ENCODE results near the gene PLA2G5. TPM values are rescaled to one million over a fixed set of nuclear protein-coding genes. Genes with fewer than 3 reads are reported as not detected.

The PLA2G5 gene
- total and polyA plus RNA-seq, 8 donors = 0.12 to 2.0 (median 0.59) TPM; not detected in 1

DNA sequence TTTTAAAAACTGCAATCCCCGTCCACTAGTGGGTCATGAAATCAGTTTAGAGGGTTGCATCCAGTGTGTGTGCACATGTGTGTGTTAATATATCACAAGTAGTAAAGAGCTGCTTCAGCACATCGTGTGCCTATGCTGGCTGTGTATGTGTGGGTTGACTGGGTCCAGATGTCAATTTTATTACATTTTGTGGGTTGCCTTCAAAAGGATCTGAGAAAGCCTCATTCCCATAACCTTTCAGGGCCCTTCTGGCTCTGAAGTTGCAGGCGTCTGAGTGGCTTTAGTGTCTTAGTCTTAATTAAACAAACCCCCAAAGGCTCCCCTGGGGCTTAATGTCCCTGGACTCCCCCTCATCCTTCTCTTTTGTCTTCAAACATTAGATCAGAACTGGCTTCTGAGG lies 29.5 kb downstream of the PLA2G5 start:
- 55 to 60% methylated on average over 3 of the region's 3 CpGs for WGBS, 2 donors

DNA sequence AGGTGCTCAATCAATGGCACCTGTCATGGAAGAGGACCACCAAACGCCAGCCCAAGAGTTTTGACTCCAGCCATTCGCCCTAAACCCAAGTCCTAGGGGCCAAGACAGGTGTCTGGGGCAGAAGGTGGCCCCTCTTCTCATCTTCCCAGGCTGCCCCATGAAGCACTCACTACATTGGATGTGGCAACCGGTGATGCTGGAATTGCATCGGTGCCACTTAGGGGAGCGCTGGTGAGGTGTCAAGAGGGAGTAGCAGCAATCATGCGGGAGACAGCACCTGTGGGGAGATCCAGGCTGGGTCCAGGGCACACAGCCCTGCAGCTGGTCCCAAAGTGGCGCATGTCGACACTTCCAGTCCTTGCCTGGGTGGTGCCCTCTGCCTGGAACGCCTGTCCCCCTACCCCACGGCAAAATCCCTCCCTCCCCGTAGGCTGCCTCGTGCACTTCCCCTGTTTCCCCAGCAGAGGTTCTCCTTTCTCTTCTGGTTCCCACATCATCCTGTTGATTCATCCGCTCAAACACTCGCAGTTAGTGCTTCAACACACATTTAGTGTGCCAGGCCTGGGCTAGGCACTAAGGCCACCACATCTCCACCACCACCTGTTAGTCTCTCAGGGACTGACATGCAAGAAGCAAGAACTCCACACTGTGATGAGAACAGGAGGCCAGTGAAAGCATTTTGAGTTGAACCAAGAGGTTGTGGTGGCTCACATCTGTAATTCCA lies 30.8 kb downstream of the PLA2G5 start:
- intact Hi-C loops (cut with DNase I) = no loop called here

More for the DNA sequence above, 29.5 kb downstream of the PLA2G5 start:
- Histone ChIP-seq H3K4me1 (no peaks in the 10 kb centered on the region), H3K36me3 (no peaks in the 10 kb centered on the region), H3K27ac (no peak overlapping the region), H3K4me3 (no peak overlapping the region), H3K9me3 (no peaks in the 10 kb centered on the region), H3K27me3 (no peaks in the 10 kb centered on the region)
- TF ChIP-seq, protein P1, sequence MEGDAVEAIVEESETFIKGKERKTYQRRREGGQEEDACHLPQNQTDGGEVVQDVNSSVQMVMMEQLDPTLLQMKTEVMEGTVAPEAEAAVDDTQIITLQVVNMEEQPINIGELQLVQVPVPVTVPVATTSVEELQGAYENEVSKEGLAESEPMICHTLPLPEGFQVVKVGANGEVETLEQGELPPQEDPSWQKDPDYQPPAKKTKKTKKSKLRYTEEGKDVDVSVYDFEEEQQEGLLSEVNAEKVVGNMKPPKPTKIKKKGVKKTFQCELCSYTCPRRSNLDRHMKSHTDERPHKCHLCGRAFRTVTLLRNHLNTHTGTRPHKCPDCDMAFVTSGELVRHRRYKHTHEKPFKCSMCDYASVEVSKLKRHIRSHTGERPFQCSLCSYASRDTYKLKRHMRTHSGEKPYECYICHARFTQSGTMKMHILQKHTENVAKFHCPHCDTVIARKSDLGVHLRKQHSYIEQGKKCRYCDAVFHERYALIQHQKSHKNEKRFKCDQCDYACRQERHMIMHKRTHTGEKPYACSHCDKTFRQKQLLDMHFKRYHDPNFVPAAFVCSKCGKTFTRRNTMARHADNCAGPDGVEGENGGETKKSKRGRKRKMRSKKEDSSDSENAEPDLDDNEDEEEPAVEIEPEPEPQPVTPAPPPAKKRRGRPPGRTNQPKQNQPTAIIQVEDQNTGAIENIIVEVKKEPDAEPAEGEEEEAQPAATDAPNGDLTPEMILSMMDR (IDR thresholded peaks at IDR 0.05) = no peak
- DNase-seq (no peak), FAIRE-seq (no peak), ATAC-seq (no peak)
- intact Hi-C loops (cut with DNase I) = no loop called here

DNA sequence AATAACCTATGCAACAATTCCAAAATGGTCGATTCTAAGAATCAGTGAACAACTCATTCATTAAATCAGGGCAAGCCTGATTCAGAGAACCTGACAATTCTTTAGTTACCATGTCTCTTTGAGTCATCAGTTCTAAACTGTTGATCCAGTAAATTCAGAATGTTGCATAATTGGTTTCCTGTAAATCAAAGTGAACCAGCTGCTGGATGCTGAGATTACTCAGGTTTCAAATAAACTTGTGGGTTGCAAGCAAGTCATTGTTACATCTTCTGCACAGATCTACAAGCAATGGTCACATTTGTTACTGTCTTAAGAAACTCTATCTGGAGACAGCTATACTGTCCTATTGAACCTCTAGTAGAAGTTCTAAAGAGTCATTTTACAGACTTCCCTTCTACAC lies 32.9 kb downstream of the PLA2G5 start:
- intact Hi-C loops (cut with DNase I) = no loop called here
- 54 to 64% methylated on average over 1 of the region's 1 CpG for WGBS, 2 donors
- TF ChIP-seq, protein P1 (IDR thresholded peaks at IDR 0.05) = no peak

More for the DNA sequence above, 30.8 kb downstream of the PLA2G5 start:
- no peaks in the 10 kb centered on the region for H3K36me3 ChIP-seq
- no peak for FAIRE-seq
- H3K4me1 ChIP-seq = no peaks in the 10 kb centered on the region
- TF ChIP-seq, protein P1 (IDR thresholded peaks at IDR 0.05) = peak; percentile 21 to 63 (median 48)
- 42 to 44% methylated on average over 14 of the region's 14 CpGs for WGBS, 2 donors
- no peaks in the 10 kb centered on the region for H3K27me3 ChIP-seq
- no peak overlapping the region for H3K27ac ChIP-seq
- peak in 2 of 6 donors; percentile 22 to 26 for DNase-seq
- H3K4me3 ChIP-seq = no peak overlapping the region
- peak in 3 of 4 donors; percentile 79 to 91 (median 88) for ATAC-seq
- H3K9me3 ChIP-seq = no peaks in the 10 kb centered on the region

DNA sequence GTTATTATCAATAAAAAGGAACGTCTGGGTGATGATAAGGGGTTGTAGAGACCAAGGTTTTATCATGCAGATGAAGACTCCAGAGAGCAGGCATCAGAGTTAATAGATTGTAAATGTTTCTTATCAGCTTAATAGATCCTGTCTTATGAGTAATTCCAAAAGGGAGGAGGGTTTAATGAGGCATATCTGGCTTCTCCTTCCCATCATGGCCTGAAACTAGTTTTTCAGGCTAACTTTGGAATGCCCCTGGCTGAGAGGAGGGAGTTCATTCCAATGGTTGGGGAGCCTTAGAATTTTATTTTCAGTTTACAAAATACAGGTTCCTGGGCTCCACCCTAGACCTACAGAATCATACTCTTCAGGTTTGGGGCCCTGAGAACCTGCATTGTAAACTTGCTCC lies 35.9 kb downstream of the PLA2G5 start:
- ATAC-seq (peak in 1 of 4 donors; percentile 13), FAIRE-seq (no peak), DNase-seq (no peak)
- Histone ChIP-seq H3K36me3 (no peaks in the 10 kb centered on the region), H3K27me3 (no peaks in the 10 kb centered on the region), H3K27ac (no peak overlapping the region), H3K4me1 (no peaks in the 10 kb centered on the region), H3K9me3 (no peaks in the 10 kb centered on the region), H3K4me3 (no peak overlapping the region)
- intact Hi-C loops (cut with DNase I) = no loop called here
- TF ChIP-seq, protein P1 (IDR thresholded peaks at IDR 0.05) = no peak
- 10 to 18% methylated on average over 1 of the region's 1 CpG for WGBS, 2 donors

More for the DNA sequence above, 32.9 kb downstream of the PLA2G5 start:
- DNase-seq = no peak
- Histone ChIP-seq H3K4me1 (no peaks in the 10 kb centered on the region), H3K4me3 (no peak overlapping the region), H3K27me3 (no peaks in the 10 kb centered on the region), H3K27ac (no peak overlapping the region), H3K9me3 (no peaks in the 10 kb centered on the region), H3K36me3 (no peaks in the 10 kb centered on the region)
- FAIRE-seq = no peak
- ATAC-seq = no peak

DNA sequence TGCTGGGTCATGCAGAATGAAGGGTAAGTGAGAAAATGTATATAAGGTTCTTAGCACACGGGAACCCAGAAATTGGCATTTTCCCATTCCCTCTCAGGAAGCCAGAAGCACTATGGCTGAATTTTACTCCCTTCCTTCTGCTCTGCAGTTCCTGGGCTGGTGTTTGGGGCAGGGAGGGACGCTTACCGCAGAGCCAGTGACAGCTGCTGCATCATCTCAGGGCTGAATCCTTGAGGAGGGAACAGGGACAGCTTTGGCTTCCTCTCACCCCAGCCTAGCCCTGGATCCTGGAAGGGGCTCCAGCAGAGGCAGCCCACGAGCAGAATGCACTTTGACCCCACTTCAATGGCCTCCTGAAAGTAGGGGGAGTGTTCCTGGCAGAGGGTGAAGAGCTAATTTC lies 37.4 kb downstream of the PLA2G5 start:
- Histone ChIP-seq H3K9me3 (no peaks in the 10 kb centered on the region), H3K27ac (no peak overlapping the region)
- FAIRE-seq = no peak

More for the DNA sequence above, 37.4 kb downstream of the PLA2G5 start:
- whole genome bisulfite sequencing, 2 donors = 65 to 73% methylated on average over 4 of the region's 4 CpGs
- Histone ChIP-seq H3K4me1 (no peaks in the 10 kb centered on the region), H3K4me3 (no peak overlapping the region), H3K36me3 (no peaks in the 10 kb centered on the region), H3K27me3 (no peaks in the 10 kb centered on the region)
- TF ChIP-seq, protein P1 (IDR thresholded peaks at IDR 0.05) = no peak
- intact Hi-C loops (cut with DNase I) = no loop called here
- DNase-seq (no peak), ATAC-seq (no peak)

All from pancreas (tissue), 10 donors.